IPS-NIHi7 (cell line): ENCODE results near the gene RBM26.

ENCODE experiments used
- DNase-seq: peaks from one replicate; pipeline ENCODE4 v3.0.0; 2012; ENCODE audit warnings: mixed read lengths; ENCODE audit errors: extremely low spot score

Gene RBM26

GRCh38 chr13:79423801-79424642, 18.0 kb upstream of the RBM26 start:
- DNase-seq: peak; percentile 14

- no peak for DNase-seq
Measured at GRCh38 chr13:79423340-79423739, 17.3 kb upstream of the RBM26 start.

GRCh38 chr13:79419365-79419764, 13.3 kb upstream of the RBM26 start:
- no peak for DNase-seq

GRCh38 chr13:79417741-79418140, 11.7 kb upstream of the RBM26 start:
- DNase-seq: no peak

- DNase-seq: no peak
Measured at GRCh38 chr13:79413521-79413920, 7.5 kb upstream of the RBM26 start.

- DNase-seq: no peak
Measured at GRCh38 chr13:79409828-79410227, 3.8 kb upstream of the RBM26 start.

- DNase-seq: no peak
Measured at GRCh38 chr13:79407349-79407979, 1.4 kb upstream of the RBM26 start.

GRCh38 chr13:79406597-79406908, 498 bp upstream of the RBM26 start:
- peak; percentile 17 for DNase-seq

- DNase-seq: peak; percentile 16
Measured at GRCh38 chr13:79405501-79405830, 589 bp downstream of the RBM26 start.

GRCh38 chr13:79404985-79405384, 1.1 kb downstream of the RBM26 start:
- DNase-seq: no peak

- DNase-seq: no peak
Measured at GRCh38 chr13:79404361-79404760, 1.7 kb downstream of the RBM26 start.

- DNase-seq: no peak
Measured at GRCh38 chr13:79403113-79403512, 2.9 kb downstream of the RBM26 start.

- no peak for DNase-seq
Measured at GRCh38 chr13:79402679-79403078, 3.4 kb downstream of the RBM26 start.

- no peak for DNase-seq
Measured at GRCh38 chr13:79402074-79402635, 3.9 kb downstream of the RBM26 start.

- no peak for DNase-seq
Measured at GRCh38 chr13:79401259-79402070, 4.6 kb downstream of the RBM26 start.

- no peak for DNase-seq
Measured at GRCh38 chr13:79398915-79399314, 7.1 kb downstream of the RBM26 start.

GRCh38 chr13:79398127-79398526, 7.9 kb downstream of the RBM26 start:
- DNase-seq: no peak

GRCh38 chr13:79395881-79396280, 10.2 kb downstream of the RBM26 start:
- no peak for DNase-seq

GRCh38 chr13:79393564-79394249, 12.3 kb downstream of the RBM26 start:
- DNase-seq: no peak

GRCh38 chr13:79392882-79393563, 13.0 kb downstream of the RBM26 start:
- no peak for DNase-seq

- DNase-seq: no peak
Measured at GRCh38 chr13:79389026-79389425, 17.0 kb downstream of the RBM26 start.
